CD14-positive monocyte (primary cell): ENCODE measurements around the gene XNDC1N. TPM values are rescaled to one million over a fixed set of nuclear protein-coding genes. Genes with fewer than 3 reads are reported as not detected.

Experiments used
- DNase-seq, 3 donors: peaks; one replicate each; pipeline ENCODE4 v3.0.0-alpha.2; 2011 to 2022
- H2AFZ ChIP-seq: 2 replicates; pipeline ENCODE4 v1.6.0; 2012; ENCODE audit warnings: mild to moderate bottlenecking, low read depth, low read length, inconsistent platforms; ENCODE audit not compliant: insufficient read depth, poor library complexity, severe bottlenecking
- H3K27ac ChIP-seq, 2 donors: 1 replicate in 1 of 2; 2 replicates in 1 of 2; pipeline ENCODE4 v1.5.1; 2012 to 2013; ENCODE audit warnings: low read length in 2 of 2, control low read depth in 1 of 2, inconsistent platforms in 1 of 2, low read depth in 1 of 2, mild to moderate bottlenecking in 1 of 2
- H3K27me3 ChIP-seq, 2 donors: one replicate each; pipeline versions ENCODE4 v1.6.0 to v1.6.1; 2011 to 2013; ENCODE audit warnings: low read length in 2 of 2; ENCODE audit not compliant: control insufficient read depth in 2 of 2, insufficient read depth in 2 of 2
- H3K36me3 ChIP-seq, 2 donors: replicated peaks in 1 of 2; 1 replicate in 1 of 2; 2 replicates in 1 of 2; pipeline versions ENCODE4 v1.5.1 to v1.6.1; 2012 to 2013; ENCODE audit warnings: low read length in 2 of 2, control low read depth in 1 of 2, inconsistent platforms in 1 of 2, mild to moderate bottlenecking in 1 of 2; ENCODE audit not compliant: insufficient read depth in 2 of 2, control insufficient read depth in 1 of 2
- H3K4me1 ChIP-seq, 2 donors: 1 replicate in 1 of 2; 2 replicates in 1 of 2; pipeline versions ENCODE4 v1.5.1 to v1.6.1; 2012 to 2013; ENCODE audit warnings: low read length in 2 of 2, control low read depth in 1 of 2, inconsistent platforms in 1 of 2, mild to moderate bottlenecking in 1 of 2, moderate library complexity in 1 of 2; ENCODE audit not compliant: insufficient read depth in 2 of 2, control insufficient read depth in 1 of 2
- H3K4me2 ChIP-seq: replicated peaks from 2 replicates; pipeline ENCODE3; 2012; ENCODE audit warnings: low read length, moderate library complexity, mild to moderate bottlenecking; ENCODE audit not compliant: poor library complexity, severe bottlenecking; ENCODE audit errors: extremely low read depth
- H3K4me3 ChIP-seq, 3 experiments: fragments of 200-600 bp in 1 of 3; sonication (generic) in 1 of 3; replicated peaks in 1 of 3; 1 replicate in 2 of 3; 2 replicates in 1 of 3; pipeline ENCODE4 v1.5.1; 2011 to 2013; ENCODE audit warnings: low read length in 3 of 3, mild to moderate bottlenecking in 3 of 3, control low read depth in 2 of 3, low read depth in 2 of 3, inconsistent platforms in 1 of 3, moderate library complexity in 1 of 3
- H3K79me2 ChIP-seq: 2 replicates; pipeline ENCODE4 v1.6.0; 2012; ENCODE audit warnings: mild to moderate bottlenecking, control low read depth, inconsistent platforms, low read length, moderate library complexity; ENCODE audit not compliant: insufficient read depth
- H3K9ac ChIP-seq: 2 replicates; pipeline ENCODE4 v1.6.0; 2017; ENCODE audit warnings: low read length, mild to moderate bottlenecking; ENCODE audit not compliant: insufficient read depth, poor library complexity, severe bottlenecking
- H3K9me3 ChIP-seq, 2 donors: replicated peaks in 1 of 2; 1 replicate in 1 of 2; 2 replicates in 1 of 2; pipeline versions ENCODE4 v1.5.1 to v1.6.1; 2012 to 2013; ENCODE audit warnings: low read length in 2 of 2, control low read depth in 1 of 2; ENCODE audit not compliant: control insufficient read depth in 1 of 2, insufficient read depth in 1 of 2
- H4K20me1 ChIP-seq: 2 replicates; pipeline ENCODE4 v1.6.0; 2012; ENCODE audit warnings: mild to moderate bottlenecking, low read length, control low read depth, moderate library complexity; ENCODE audit not compliant: insufficient read depth
- H3K27ac Mint-ChIP-seq, 7 donors: one replicate each; pipeline ENCODE4 v1.8.0; 2020; ENCODE audit warnings: mild to moderate bottlenecking in 7 of 7, mixed read lengths in 7 of 7, moderate library complexity in 6 of 7, inconsistent platforms in 2 of 7
- H3K27me3 Mint-ChIP-seq, 3 donors: one replicate each; pipeline ENCODE4 v1.8.0; 2021 to 2022; ENCODE audit warnings: low read depth in 3 of 3, mild to moderate bottlenecking in 3 of 3, mixed read lengths in 3 of 3, moderate library complexity in 3 of 3, inconsistent platforms in 1 of 3
- H3K36me3 Mint-ChIP-seq, 2 donors: one replicate each; pipeline ENCODE4 v1.8.0; 2020; ENCODE audit warnings: mixed read lengths in 2 of 2, inconsistent platforms in 1 of 2, mild to moderate bottlenecking in 1 of 2
- H3K4me1 Mint-ChIP-seq: one replicate; pipeline ENCODE4 v1.8.0; 2020; ENCODE audit warnings: mild to moderate bottlenecking, mixed read lengths
- H3K4me3 Mint-ChIP-seq, 2 donors: one replicate each; pipeline ENCODE4 v1.8.0; 2020; ENCODE audit warnings: mild to moderate bottlenecking in 2 of 2, mixed read lengths in 2 of 2, moderate library complexity in 1 of 2
- H3K9me3 Mint-ChIP-seq, 7 donors: one replicate each; pipeline ENCODE4 v1.8.0; 2020 to 2022; ENCODE audit warnings: mixed read lengths in 7 of 7, mild to moderate bottlenecking in 6 of 7, moderate library complexity in 6 of 7, inconsistent platforms in 2 of 7
- CTCF ChIP-seq: fragments of 200-600 bp; IDR thresholded peaks from one replicate; pipeline ENCODE4 v1.8.0; 2022; ENCODE audit warnings: antibody characterized with exemption, mild to moderate bottlenecking
- WGBS: methylation state at CpG from one replicate; pipeline ENCODE4 v1.1.5; 2013; ENCODE audit warnings: missing lambda C conversion rate; ENCODE audit not compliant: insufficient coverage; 5-methylcytosine and 5-hydroxymethylcytosine counted together
- intact Hi-C, 2 donors: fragments of 100-400 bp; cut with micrococcal nuclease; formaldehyde crosslinking; loops; one replicate each; pipeline versions ENCODE4 v1.15.0 to v1.15.1; 2023
- polyA plus RNA-seq, 3 donors: library from polyadenylated mRNA; depleted of rRNA in 1 of 3; unstranded in 2 of 3; stranded (reverse) in 1 of 3; fragments of 300-500 nt in 2 of 3; fragments of >200 nt in 1 of 3; fragmentation: Illumina TruSeq in 2 of 3; gene quantifications; 1 replicate in 2 of 3; 2 replicates in 1 of 3; pipeline ENCODE4 v1.2.3, GENCODE V29; 2012 to 2021

XNDC1N gene
- polyA plus RNA-seq, 3 donors = 0.80 to 2.1 (median 0.99) TPM

- Histone ChIP-seq H3K9ac (no peak overlapping the region), H3K79me2 (peaks cover 83% of the 10 kb centered on the region), H4K20me1 (peaks cover 47% of the 10 kb centered on the region), H2AFZ (no peak overlapping the region), H3K9me3 (no peaks in the 10 kb centered on the region), H3K4me2 (no peak overlapping the region), H3K4me3 (no peak overlapping the region), H3K27ac (no peak overlapping the region), H3K27me3 (no peaks in the 10 kb centered on the region), H3K4me1 (peaks cover 0 to under 1% of the 10 kb centered on the region in 2 donors), H3K36me3 (peaks cover 0 to 11% of the 10 kb centered on the region in 2 donors)
- intact Hi-C loops = no loop called here
- 80% methylated on average over 1 of the region's 4 CpGs for WGBS
- Mint-ChIP-seq H3K4me3 (no peak overlapping the region), H3K9me3 (no peaks in the 10 kb centered on the region), H3K27me3 (no peaks in the 10 kb centered on the region), H3K4me1 (peaks cover 10% of the 10 kb centered on the region), H3K36me3 (peaks cover 14 to 19% of the 10 kb centered on the region in 2 donors), H3K27ac (no peak overlapping the region)
- TF ChIP-seq CTCF = no peak
- DNase-seq = no peak
These were observed 7.0 kb upstream of the XNDC1N start for GRCh38 chr11:71935338-71935925.

GRCh38 chr11:71934213-71934612 lies 5.8 kb upstream of the XNDC1N start:
- H3K4me3 Mint-ChIP-seq = no peak overlapping the region
- no CpG with 5 or more reads among the region's 2 CpGs for WGBS
- H3K36me3 Mint-ChIP-seq = peaks cover 11 to 19% of the 10 kb centered on the region in 2 donors
- no peak overlapping the region for H3K9ac ChIP-seq
- peak in 1 of 3 donors; percentile 60 for DNase-seq
- peaks cover 0 to 9% of the 10 kb centered on the region in 2 donors for H3K36me3 ChIP-seq
- no peaks in the 10 kb centered on the region for H3K9me3 ChIP-seq
- no peak overlapping the region for H2AFZ ChIP-seq
- no peak overlapping the region for H3K27ac ChIP-seq
- no peaks in the 10 kb centered on the region for H3K9me3 Mint-ChIP-seq
- peaks cover 10 to 13% of the 10 kb centered on the region in 2 donors for H3K4me1 ChIP-seq
- no peaks in the 10 kb centered on the region for H3K27me3 Mint-ChIP-seq
- intact Hi-C loops = no loop called here
- peak overlapping the region in 2 of 7 donors; percentile 18 to 21 for H3K27ac Mint-ChIP-seq
- H3K4me3 ChIP-seq = no peak overlapping the region
- peaks cover 22% of the 10 kb centered on the region for H3K4me1 Mint-ChIP-seq
- H3K79me2 ChIP-seq = peaks cover 91% of the 10 kb centered on the region
- peaks cover 51% of the 10 kb centered on the region for H4K20me1 ChIP-seq
- no peak overlapping the region for H3K4me2 ChIP-seq
- TF ChIP-seq CTCF = no peak
- H3K27me3 ChIP-seq = no peaks in the 10 kb centered on the region
